Trophoblast cell (in vitro differentiated cells and primary cell): ENCODE results near the gene KIF26A.

Experiments used
- DNase-seq, 2 donors: peaks; one replicate each; pipeline ENCODE4 v3.0.0-alpha.2; 2016
- H2AFZ ChIP-seq: 2 replicates; pipeline ENCODE4 v1.6.1; 2013; ENCODE audit warnings: low read length, moderate library complexity, mild to moderate bottlenecking; ENCODE audit not compliant: insufficient read depth, poor library complexity
- H2AK5ac ChIP-seq: 2 replicates; pipeline ENCODE4 v1.6.1; 2013; ENCODE audit warnings: mild to moderate bottlenecking, low read length
- H2BK120ac ChIP-seq: 2 replicates; pipeline ENCODE4 v1.6.1; 2013; ENCODE audit warnings: low read length, mild to moderate bottlenecking, moderate library complexity; ENCODE audit not compliant: insufficient read depth, poor library complexity
- H2BK12ac ChIP-seq: 2 replicates; pipeline ENCODE4 v1.6.1; 2013; ENCODE audit warnings: mild to moderate bottlenecking, low read length, moderate library complexity
- H2BK5ac ChIP-seq: 2 replicates; pipeline ENCODE4 v1.6.1; 2013; ENCODE audit warnings: low read length, low read depth, moderate library complexity, mild to moderate bottlenecking; ENCODE audit not compliant: poor library complexity
- H3K14ac ChIP-seq: 2 replicates; pipeline ENCODE4 v1.6.1; 2013; ENCODE audit warnings: mild to moderate bottlenecking, low read length
- H3K18ac ChIP-seq: 2 replicates; pipeline ENCODE4 v1.6.1; 2013; ENCODE audit warnings: mild to moderate bottlenecking, low read length
- H3K23ac ChIP-seq: 2 replicates; pipeline ENCODE4 v1.6.1; 2013; ENCODE audit warnings: low read length
- H3K27ac ChIP-seq: 2 replicates; pipeline ENCODE4 v1.5.1; 2013; ENCODE audit warnings: low read depth, mild to moderate bottlenecking, inconsistent platforms, low read length, moderate library complexity
- H3K27me3 ChIP-seq: 2 replicates; pipeline ENCODE4 v1.6.1; 2013; ENCODE audit warnings: inconsistent platforms, mild to moderate bottlenecking, low read length, moderate library complexity; ENCODE audit not compliant: insufficient read depth
- H3K36me3 ChIP-seq, 2 experiments: 1 replicate in 1 of 2; 2 replicates in 1 of 2; pipeline ENCODE4 v1.6.1; 2013; ENCODE audit warnings: low read length in 2 of 2, mild to moderate bottlenecking in 2 of 2, moderate library complexity in 1 of 2; ENCODE audit not compliant: insufficient read depth in 2 of 2, control insufficient read depth in 1 of 2
- H3K4ac ChIP-seq: 2 replicates; pipeline ENCODE4 v1.6.1; 2013; ENCODE audit warnings: low read depth, mild to moderate bottlenecking, low read length, moderate library complexity
- H3K4me1 ChIP-seq, 2 experiments: 1 replicate in 1 of 2; 2 replicates in 1 of 2; pipeline ENCODE4 v1.6.1; 2013; ENCODE audit warnings: low read length in 2 of 2, mild to moderate bottlenecking in 2 of 2, moderate library complexity in 1 of 2; ENCODE audit not compliant: insufficient read depth in 2 of 2, control insufficient read depth in 1 of 2
- H3K4me2 ChIP-seq: 2 replicates; pipeline ENCODE4 v1.6.1; 2013; ENCODE audit warnings: inconsistent platforms, mild to moderate bottlenecking, low read length, moderate library complexity
- H3K4me3 ChIP-seq: 2 replicates; pipeline ENCODE4 v1.5.1; 2013; ENCODE audit warnings: mild to moderate bottlenecking, low read depth, low read length, inconsistent platforms
- H3K79me1 ChIP-seq: one replicate; pipeline ENCODE4 v1.6.1; 2013; ENCODE audit warnings: low read length
- H3K79me2 ChIP-seq: 2 replicates; pipeline ENCODE4 v1.6.1; 2013; ENCODE audit warnings: low read length, mild to moderate bottlenecking; ENCODE audit not compliant: control insufficient read depth, insufficient read depth, poor library complexity
- H3K9ac ChIP-seq: 2 replicates; pipeline ENCODE4 v1.6.1; 2013; ENCODE audit warnings: mild to moderate bottlenecking, low read length
- H3K9me3 ChIP-seq: 2 replicates; pipeline ENCODE4 v1.6.1; 2013; ENCODE audit warnings: low read depth, mild to moderate bottlenecking, control low read depth, inconsistent platforms, low read length; ENCODE audit not compliant: insufficient read depth
- H4K12ac ChIP-seq: 2 replicates; pipeline ENCODE4 v1.6.1; 2013; ENCODE audit warnings: low read depth, mild to moderate bottlenecking, low read length, moderate library complexity
- H4K8ac ChIP-seq: 2 replicates; pipeline ENCODE4 v1.6.1; 2013; ENCODE audit warnings: low read depth, mild to moderate bottlenecking, low read length, moderate library complexity
- H4K91ac ChIP-seq: one replicate; pipeline ENCODE4 v1.6.1; 2013; ENCODE audit warnings: low read depth, mild to moderate bottlenecking, low read length, moderate library complexity
- WGBS: extraction: QIAGEN DNeasy Blood & Tissue Kit; methylation state at CpG from one replicate; pipeline ENCODE4 v1.1.7; 2013; ENCODE audit warnings: missing lambda C conversion rate; ENCODE audit not compliant: insufficient read length, insufficient coverage; ENCODE audit errors: extremely low coverage; 5-methylcytosine and 5-hydroxymethylcytosine counted together

The KIF26A gene

GRCh38 chr14:104092931-104093365, 45.4 kb upstream of the KIF26A start:
- no peak overlapping the region for H4K8ac ChIP-seq
- no peak overlapping the region for H2BK12ac ChIP-seq
- H2BK5ac ChIP-seq = no peak overlapping the region
- H3K14ac ChIP-seq = no peak overlapping the region
- no peak overlapping the region for H3K4me3 ChIP-seq
- no peak overlapping the region for H2AFZ ChIP-seq
- H3K79me1 ChIP-seq = no peaks in the 10 kb centered on the region
- H4K91ac ChIP-seq = no peak overlapping the region
- no peaks in the 10 kb centered on the region for H3K79me2 ChIP-seq
- H3K4ac ChIP-seq = no peak overlapping the region
- no peak overlapping the region for H3K27ac ChIP-seq
- no peak overlapping the region for H3K4me2 ChIP-seq
- H4K12ac ChIP-seq = no peak overlapping the region
- no peak overlapping the region for H2BK120ac ChIP-seq
- H3K4me1 ChIP-seq = no peaks in the 10 kb centered on the region
- no peak overlapping the region for H3K23ac ChIP-seq
- H3K27me3 ChIP-seq = no peaks in the 10 kb centered on the region
- H3K9ac ChIP-seq = no peak overlapping the region
- no CpG with 5 or more reads among the region's 11 CpGs for WGBS
- DNase-seq = no peak
- H3K18ac ChIP-seq = no peak overlapping the region
- no peaks in the 10 kb centered on the region for H3K36me3 ChIP-seq
- no peak overlapping the region for H2AK5ac ChIP-seq
- peaks cover 2% of the 10 kb centered on the region for H3K9me3 ChIP-seq

DNA sequence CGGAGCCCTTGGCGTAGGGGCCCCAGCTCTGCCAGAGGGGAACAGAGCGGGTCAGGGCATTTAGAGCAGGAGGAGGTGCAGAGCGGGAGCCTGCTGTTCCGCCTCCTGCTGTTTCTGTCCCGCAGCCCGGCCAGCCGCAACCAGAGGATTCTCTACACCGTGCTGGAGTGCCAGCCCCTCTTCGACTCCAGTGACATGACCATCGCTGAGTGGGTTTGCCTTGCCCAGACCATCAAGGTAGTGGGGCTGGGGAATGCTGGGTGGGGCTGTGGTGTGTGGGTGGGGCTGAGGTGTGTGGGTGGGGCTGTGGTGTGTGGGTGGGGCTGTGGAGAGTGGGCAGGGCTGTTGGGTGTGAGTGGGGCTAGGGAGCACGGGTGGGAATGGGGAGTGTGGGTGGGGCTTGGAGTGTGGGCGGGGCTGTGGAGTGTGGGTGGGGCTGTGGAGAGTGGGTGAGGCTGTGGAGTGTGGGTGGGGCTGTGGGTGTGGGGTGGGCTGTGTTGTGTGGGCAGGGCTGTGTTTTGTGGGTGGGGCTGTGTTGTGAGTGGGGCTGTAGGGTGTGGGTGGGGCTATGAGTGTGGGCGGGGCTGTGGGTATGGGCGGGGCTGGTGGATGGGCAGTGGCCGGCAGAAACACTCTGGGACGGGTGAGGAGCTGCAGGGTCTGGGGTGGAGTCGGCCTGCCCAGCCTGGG, 44.9 kb upstream of the KIF26A start:
- no peak overlapping the region for H3K4ac ChIP-seq

GRCh38 chr14:104094056-104094708, 44.2 kb upstream of the KIF26A start:
- no peak overlapping the region for H2AK5ac ChIP-seq
- H3K9ac ChIP-seq = no peak overlapping the region
- no peak overlapping the region for H3K4ac ChIP-seq
- no peaks in the 10 kb centered on the region for H3K36me3 ChIP-seq
- peak overlapping the region; percentile 16 for H3K4me3 ChIP-seq
- no peak overlapping the region for H3K23ac ChIP-seq
- H3K14ac ChIP-seq = no peak overlapping the region
- no peaks in the 10 kb centered on the region for H3K27me3 ChIP-seq
- no peaks in the 10 kb centered on the region for H3K4me1 ChIP-seq
- H3K9me3 ChIP-seq = peaks cover 2% of the 10 kb centered on the region
- no peaks in the 10 kb centered on the region for H3K79me1 ChIP-seq
- no peak overlapping the region for H3K18ac ChIP-seq
- H2BK5ac ChIP-seq = no peak overlapping the region
- H4K12ac ChIP-seq = no peak overlapping the region
- no peak overlapping the region for H4K8ac ChIP-seq
- no peak for DNase-seq
- no peak overlapping the region for H2BK120ac ChIP-seq
- WGBS = no CpG with 5 or more reads among the region's 20 CpGs
- no peak overlapping the region for H2BK12ac ChIP-seq
- no peak overlapping the region for H4K91ac ChIP-seq
- H3K4me2 ChIP-seq = no peak overlapping the region
- no peaks in the 10 kb centered on the region for H3K79me2 ChIP-seq
- no peak overlapping the region for H2AFZ ChIP-seq
- H3K27ac ChIP-seq = no peak overlapping the region

More for the DNA sequence above, 44.9 kb upstream of the KIF26A start:
- H3K4me1 ChIP-seq = no peaks in the 10 kb centered on the region
- no peak overlapping the region for H2BK120ac ChIP-seq
- H3K14ac ChIP-seq = no peak overlapping the region
- no peaks in the 10 kb centered on the region for H3K79me2 ChIP-seq
- H3K27ac ChIP-seq = no peak overlapping the region
- H3K27me3 ChIP-seq = no peaks in the 10 kb centered on the region
- no peak overlapping the region for H2AK5ac ChIP-seq
- no peak overlapping the region for H3K9ac ChIP-seq
- DNase-seq = no peak
- no peak overlapping the region for H3K4me3 ChIP-seq
- no peak overlapping the region for H4K8ac ChIP-seq
- H2BK12ac ChIP-seq = no peak overlapping the region
- no peaks in the 10 kb centered on the region for H3K79me1 ChIP-seq
- H3K9me3 ChIP-seq = peaks cover 2% of the 10 kb centered on the region
- H3K4me2 ChIP-seq = no peak overlapping the region
- no peak overlapping the region for H3K23ac ChIP-seq
- H4K12ac ChIP-seq = no peak overlapping the region
- H2BK5ac ChIP-seq = no peak overlapping the region
- H4K91ac ChIP-seq = no peak overlapping the region
- no peaks in the 10 kb centered on the region for H3K36me3 ChIP-seq
- H3K18ac ChIP-seq = no peak overlapping the region
- no CpG with 5 or more reads among the region's 18 CpGs for WGBS
- H2AFZ ChIP-seq = no peak overlapping the region

- Histone ChIP-seq H3K14ac (no peak overlapping the region), H3K9ac (no peak overlapping the region), H3K4me2 (no peak overlapping the region)
These were observed 43.5 kb upstream of the KIF26A start for GRCh38 chr14:104094709-104095425.

More at GRCh38 chr14:104094709-104095425, 43.5 kb upstream of the KIF26A start:
- Histone ChIP-seq H3K4me3 (peak overlapping the region; percentile 16), H3K18ac (no peak overlapping the region), H2BK5ac (no peak overlapping the region), H4K91ac (no peak overlapping the region), H3K9me3 (peaks cover 2% of the 10 kb centered on the region), H4K8ac (no peak overlapping the region), H3K23ac (no peak overlapping the region), H2BK12ac (no peak overlapping the region), H3K27ac (no peak overlapping the region), H3K36me3 (no peaks in the 10 kb centered on the region), H2AK5ac (no peak overlapping the region), H2AFZ (no peak overlapping the region), H3K79me2 (no peaks in the 10 kb centered on the region), H3K27me3 (no peaks in the 10 kb centered on the region), H3K4me1 (no peaks in the 10 kb centered on the region), H4K12ac (no peak overlapping the region), H3K4ac (no peak overlapping the region), H3K79me1 (no peaks in the 10 kb centered on the region), H2BK120ac (no peak overlapping the region)
- no CpG with 5 or more reads among the region's 35 CpGs for WGBS
- DNase-seq = peak; percentile 37 to 74
